BE2C (cell line): ENCODE data around the gene PRPF4.
"Not testable (repeated sequence)": the region's sequence is repeated elsewhere in the genome, so short reads cannot be mapped to it uniquely, and the experiment has no call there.

ENCODE experiments used
- DNase-seq: peaks from one replicate; pipeline ENCODE4 v3.0.0-alpha.2; 2020
- H3K27me3 ChIP-seq: fragments of 250-450 bp; sonication (Bioruptor Pico); 2 replicates; pipeline ENCODE4 v1.5.1; 2020; ENCODE audit warnings: mild to moderate bottlenecking
- H3K36me3 ChIP-seq: fragments of 250-450 bp; sonication (Bioruptor Pico); 2 replicates; pipeline ENCODE4 v1.5.1; 2020; ENCODE audit warnings: mild to moderate bottlenecking
- H3K4me1 ChIP-seq: fragments of 250-450 bp; sonication (Bioruptor Pico); 2 replicates; pipeline ENCODE4 v1.5.1; 2020
- H3K4me3 ChIP-seq: 2 replicates; pipeline ENCODE4 v1.5.1; 2011; ENCODE audit warnings: low read depth, low read length
- H3K9me3 ChIP-seq: fragments of 250-450 bp; sonication (Bioruptor Pico); 2 replicates; pipeline ENCODE4 v1.5.1; 2020
- TF ChIP-seq, protein P1 (sequence below): IDR thresholded peaks from 2 replicates; pipeline ENCODE4 v1.5.1; 2012; ENCODE audit warnings: mild to moderate bottlenecking, low read depth, low read length

PRPF4 gene

GRCh38 chr9:113247640-113248039 lies 27.8 kb upstream of the PRPF4 start:
- Histone ChIP-seq H3K36me3 (peaks cover 15% of the 10 kb centered on the region), H3K27me3 (no peaks in the 10 kb centered on the region), H3K4me3 (no peak overlapping the region), H3K4me1 (peaks cover 13% of the 10 kb centered on the region), H3K9me3 (peaks cover 4% of the 10 kb centered on the region; the same call in 1 of the 2 replicates)
- TF ChIP-seq, protein P1, sequence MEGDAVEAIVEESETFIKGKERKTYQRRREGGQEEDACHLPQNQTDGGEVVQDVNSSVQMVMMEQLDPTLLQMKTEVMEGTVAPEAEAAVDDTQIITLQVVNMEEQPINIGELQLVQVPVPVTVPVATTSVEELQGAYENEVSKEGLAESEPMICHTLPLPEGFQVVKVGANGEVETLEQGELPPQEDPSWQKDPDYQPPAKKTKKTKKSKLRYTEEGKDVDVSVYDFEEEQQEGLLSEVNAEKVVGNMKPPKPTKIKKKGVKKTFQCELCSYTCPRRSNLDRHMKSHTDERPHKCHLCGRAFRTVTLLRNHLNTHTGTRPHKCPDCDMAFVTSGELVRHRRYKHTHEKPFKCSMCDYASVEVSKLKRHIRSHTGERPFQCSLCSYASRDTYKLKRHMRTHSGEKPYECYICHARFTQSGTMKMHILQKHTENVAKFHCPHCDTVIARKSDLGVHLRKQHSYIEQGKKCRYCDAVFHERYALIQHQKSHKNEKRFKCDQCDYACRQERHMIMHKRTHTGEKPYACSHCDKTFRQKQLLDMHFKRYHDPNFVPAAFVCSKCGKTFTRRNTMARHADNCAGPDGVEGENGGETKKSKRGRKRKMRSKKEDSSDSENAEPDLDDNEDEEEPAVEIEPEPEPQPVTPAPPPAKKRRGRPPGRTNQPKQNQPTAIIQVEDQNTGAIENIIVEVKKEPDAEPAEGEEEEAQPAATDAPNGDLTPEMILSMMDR, result no peak
- no peak for DNase-seq

DNA sequence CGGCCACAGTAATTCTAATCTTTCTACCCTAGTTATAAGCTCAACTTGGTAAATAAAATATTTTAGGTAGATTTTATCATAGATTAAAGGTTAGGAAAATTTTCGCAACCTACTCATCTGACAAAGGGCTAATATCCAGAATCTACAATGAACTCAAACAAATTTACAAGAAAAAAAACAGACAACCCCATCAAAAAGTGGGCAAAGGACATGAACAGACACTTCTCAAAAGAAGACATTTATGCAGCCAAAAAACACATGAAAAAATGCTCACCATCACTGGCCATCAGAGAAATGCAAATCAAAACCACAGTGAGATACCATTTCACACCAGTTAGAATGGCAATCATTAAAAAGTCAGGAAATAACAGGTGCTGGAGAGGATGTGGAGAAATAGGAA lies 25.8 kb upstream of the PRPF4 start:
- not testable (repeated sequence) for H3K4me3 ChIP-seq, H3K9me3 ChIP-seq, DNase-seq, H3K27me3 ChIP-seq
- peaks cover 18% of the 10 kb centered on the region for H3K4me1 ChIP-seq
- peaks cover 15% of the 10 kb centered on the region for H3K36me3 ChIP-seq

GRCh38 chr9:113250807-113251206 lies 24.7 kb upstream of the PRPF4 start:
- H3K36me3 ChIP-seq, result peaks cover 15% of the 10 kb centered on the region
- H3K27me3 ChIP-seq, result no peaks in the 10 kb centered on the region
- H3K4me3 ChIP-seq, result no peak overlapping the region
- peaks cover 4% of the 10 kb centered on the region; the same call in 1 of the 2 replicates for H3K9me3 ChIP-seq
- H3K4me1 ChIP-seq, result peaks cover 18% of the 10 kb centered on the region
- DNase-seq, result no peak
- TF ChIP-seq, protein P1, result no peak

GRCh38 chr9:113254991-113255390 lies 20.5 kb upstream of the PRPF4 start:
- no peaks in the 10 kb centered on the region for H3K27me3 ChIP-seq

GRCh38 chr9:113255438-113255837 lies 20.0 kb upstream of the PRPF4 start:
- TF ChIP-seq, protein P1, result no peak
- DNase-seq, result peak; percentile 37
- Histone ChIP-seq H3K4me3 (no peak overlapping the region), H3K9me3 (no peaks in the 10 kb centered on the region), H3K36me3 (peaks cover 49% of the 10 kb centered on the region), H3K27me3 (no peaks in the 10 kb centered on the region), H3K4me1 (peaks cover 6% of the 10 kb centered on the region)

More at GRCh38 chr9:113254991-113255390, 20.5 kb upstream of the PRPF4 start:
- TF ChIP-seq, protein P1, result no peak
- Histone ChIP-seq H3K36me3 (peaks cover 44% of the 10 kb centered on the region), H3K4me3 (no peak overlapping the region), H3K9me3 (no peaks in the 10 kb centered on the region), H3K4me1 (peaks cover 6% of the 10 kb centered on the region)
- peak; percentile 46 for DNase-seq

DNA sequence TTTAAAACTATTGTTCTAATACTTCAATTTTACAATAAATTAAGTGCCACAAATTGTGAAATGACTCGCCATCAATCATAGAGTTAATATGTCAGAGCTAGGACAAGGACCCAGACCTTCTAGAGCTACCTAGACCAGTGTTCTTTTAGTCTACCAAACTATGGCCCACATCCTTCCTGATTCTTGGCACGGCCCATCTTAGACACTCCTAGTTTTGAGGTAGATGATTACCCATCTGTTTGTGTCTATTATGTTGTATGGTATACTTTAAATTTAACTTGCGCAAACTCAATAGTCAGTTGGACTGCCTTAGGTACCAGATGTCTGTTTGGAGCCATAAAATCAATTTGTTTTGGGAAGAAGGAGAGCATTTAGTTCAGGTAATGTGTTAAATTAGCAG lies 17.6 kb upstream of the PRPF4 start:
- DNase-seq, result no peak
- Histone ChIP-seq H3K9me3 (no peaks in the 10 kb centered on the region), H3K4me1 (peaks cover 6% of the 10 kb centered on the region), H3K4me3 (no peak overlapping the region), H3K36me3 (peaks cover 61% of the 10 kb centered on the region), H3K27me3 (no peaks in the 10 kb centered on the region)
- TF ChIP-seq, protein P1, result no peak

DNA sequence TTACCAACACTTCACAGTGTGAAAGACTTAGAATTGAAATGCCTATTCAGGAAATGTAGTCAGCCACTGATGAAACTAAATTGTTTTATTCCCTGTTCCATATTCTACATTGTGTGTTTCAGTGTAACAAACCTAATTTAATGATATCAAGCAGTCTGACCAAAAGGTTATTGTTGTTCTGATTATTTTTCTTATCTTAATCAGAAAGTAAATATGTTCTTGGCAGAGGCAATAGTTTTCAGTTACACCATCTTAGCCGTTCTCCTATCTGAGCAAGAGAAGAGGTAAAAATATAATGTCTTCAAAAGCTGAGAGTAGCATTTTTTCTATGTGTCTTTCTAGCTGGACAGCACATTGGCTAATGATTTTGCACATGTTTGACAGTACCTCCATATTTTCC lies 17.2 kb upstream of the PRPF4 start:
- DNase-seq, result no peak
- Histone ChIP-seq H3K36me3 (peaks cover 61% of the 10 kb centered on the region), H3K9me3 (no peaks in the 10 kb centered on the region), H3K4me1 (peaks cover 6% of the 10 kb centered on the region), H3K4me3 (no peak overlapping the region), H3K27me3 (no peaks in the 10 kb centered on the region)
- TF ChIP-seq, protein P1, result no peak
